GM21723 (cell line): ENCODE data around the gene PHLDB2.

Experiments used
- ATAC-seq: cut with Tn5 transposase; IDR thresholded peaks from one replicate; pipeline ENCODE4 v1.9.1; 2021; ENCODE audit warnings: mild to moderate bottlenecking, moderate library complexity; ENCODE audit not compliant: unreplicated experiment

Gene PHLDB2

GRCh38 chr3:111850537-111850936 lies 8.5 kb upstream of the PHLDB2 start:
- ATAC-seq: no peak

GRCh38 chr3:111851511-111851954 lies 7.5 kb upstream of the PHLDB2 start:
- ATAC-seq: no peak

- ATAC-seq: no peak
These were observed 6.5 kb upstream of the PHLDB2 start for GRCh38 chr3:111852540-111852939.

- no peak for ATAC-seq
These were observed 6.0 kb upstream of the PHLDB2 start for GRCh38 chr3:111853068-111853467.

- ATAC-seq: no peak
These were observed 4.1 kb upstream of the PHLDB2 start for GRCh38 chr3:111854990-111855389.

- no peak for ATAC-seq
These were observed 2.6 kb upstream of the PHLDB2 start for GRCh38 chr3:111856501-111856900.

- no peak for ATAC-seq
These were observed 1.6 kb upstream of the PHLDB2 start for GRCh38 chr3:111857474-111857873.

- no peak for ATAC-seq
These were observed 423 bp upstream of the PHLDB2 start for GRCh38 chr3:111858642-111859041.

- ATAC-seq: peak; percentile 93
These were observed 1.2 kb downstream of the PHLDB2 start for GRCh38 chr3:111859974-111860859.

GRCh38 chr3:111861391-111861790 lies 2.3 kb downstream of the PHLDB2 start:
- no peak for ATAC-seq

GRCh38 chr3:111862415-111862814 lies 3.4 kb downstream of the PHLDB2 start:
- ATAC-seq: no peak

GRCh38 chr3:111862974-111863373 lies 3.9 kb downstream of the PHLDB2 start:
- no peak for ATAC-seq

GRCh38 chr3:111863942-111864694 lies 5.1 kb downstream of the PHLDB2 start:
- ATAC-seq: no peak

GRCh38 chr3:111864821-111865656 lies 6.0 kb downstream of the PHLDB2 start:
- no peak for ATAC-seq

GRCh38 chr3:111867889-111868426 lies 8.9 kb downstream of the PHLDB2 start:
- no peak for ATAC-seq

GRCh38 chr3:111870620-111871019 lies 11.6 kb downstream of the PHLDB2 start:
- no peak for ATAC-seq

- no peak for ATAC-seq
These were observed 13.0 kb downstream of the PHLDB2 start for GRCh38 chr3:111871809-111872623.

- no peak for ATAC-seq
These were observed 13.9 kb downstream of the PHLDB2 start for GRCh38 chr3:111872979-111873378.

- ATAC-seq: no peak
These were observed 15.2 kb downstream of the PHLDB2 start for GRCh38 chr3:111874177-111874820.
